CD4-positive, alpha-beta T cell treated with Interleukin-17A for 4 hours (primary cell): ENCODE results near the gene GPC6.

Experiments used
- DNase-seq: peaks from one replicate; pipeline ENCODE4 v3.0.0-alpha.2; 2020; ENCODE audit warnings: mixed read lengths

Gene GPC6

DNA sequence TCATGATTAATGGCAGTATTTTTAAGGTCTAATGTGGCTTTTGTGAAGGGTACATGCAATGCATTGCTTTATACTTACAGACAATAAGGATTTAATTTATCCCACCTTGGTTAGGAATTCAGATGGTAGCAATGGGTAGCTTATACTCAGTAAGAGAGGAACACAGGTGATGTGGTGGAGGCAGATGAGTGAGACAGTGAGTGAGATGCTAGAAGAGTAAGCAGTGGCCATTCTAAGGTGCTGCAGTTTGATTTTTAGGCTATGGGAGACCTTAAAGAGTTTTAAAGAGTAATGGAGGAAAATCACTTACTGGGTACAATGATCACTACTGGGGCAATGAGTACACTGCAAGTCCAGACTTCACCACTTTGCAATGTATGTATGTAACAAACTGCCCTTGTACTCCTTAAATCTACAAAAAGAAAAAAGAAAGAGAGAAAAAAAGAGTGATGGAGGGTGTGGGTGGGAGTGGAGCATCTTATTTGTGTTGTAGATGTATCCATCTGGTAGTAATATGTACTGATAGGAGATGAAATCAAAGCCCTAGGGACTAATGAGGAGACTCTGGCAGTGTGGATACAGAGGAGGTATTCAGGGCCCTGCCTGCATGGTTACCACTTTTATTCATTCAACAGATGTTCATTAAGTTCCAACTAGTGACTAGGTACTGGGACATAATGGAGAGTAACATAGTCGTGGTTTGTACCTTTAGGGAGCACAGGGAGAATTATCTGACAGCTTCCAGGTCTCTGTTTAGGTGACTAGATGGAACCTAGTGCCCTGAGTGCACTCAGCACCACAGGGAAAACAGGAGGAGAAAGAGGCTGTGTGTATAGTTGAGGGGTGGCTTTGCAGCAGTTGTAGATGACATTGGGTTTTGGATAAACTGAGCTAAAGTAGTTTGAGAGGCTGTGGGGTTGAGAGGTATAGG is 99.0 kb downstream of the GPC6 start:
- no peak for DNase-seq

DNA sequence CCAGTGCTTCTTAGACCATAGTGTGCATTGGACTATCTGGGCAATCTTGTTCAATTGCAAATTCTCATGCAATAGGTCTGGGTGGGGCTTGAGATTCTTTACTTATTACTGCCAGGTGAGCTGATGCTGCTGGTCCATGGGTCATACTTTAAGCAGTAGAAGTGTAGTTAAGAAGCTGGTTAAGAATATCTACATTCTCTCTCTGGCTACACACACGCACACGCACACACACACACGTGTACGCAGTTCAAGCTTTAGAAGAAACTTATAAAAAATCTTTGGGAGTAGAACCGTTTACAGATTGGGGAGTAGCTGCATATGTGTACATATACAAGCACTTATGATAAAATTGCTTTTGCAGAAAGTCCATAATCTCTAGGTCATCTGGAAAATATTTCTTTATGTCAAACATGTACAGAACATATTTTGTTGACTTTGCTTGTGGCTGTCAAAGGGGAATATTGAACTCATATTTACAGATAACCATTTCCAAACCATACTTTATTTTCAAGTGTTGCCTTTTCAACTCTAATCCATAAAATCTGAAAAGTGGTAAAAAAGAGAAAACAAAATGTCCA is 99.7 kb downstream of the GPC6 start:
- DNase-seq, result no peak

DNA sequence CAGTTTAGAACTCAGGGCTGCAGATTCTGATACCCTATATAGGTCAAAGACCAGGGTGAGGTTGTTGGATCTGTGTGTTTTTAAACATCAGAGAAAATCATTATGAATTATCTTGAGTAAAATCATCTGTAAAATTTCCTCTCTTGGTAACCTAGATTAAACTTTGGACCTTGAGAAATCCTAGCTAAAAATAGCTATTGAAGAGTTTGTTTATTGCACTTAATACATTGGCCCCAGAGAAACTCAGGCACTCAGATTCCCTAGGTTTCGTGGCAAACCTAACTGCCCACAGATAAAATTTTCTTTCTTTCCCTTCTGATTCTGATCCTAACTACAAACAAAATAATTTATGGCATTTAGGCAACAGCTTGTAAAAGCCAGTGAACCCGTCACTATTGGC is 102.3 kb downstream of the GPC6 start:
- DNase-seq, result no peak

DNA sequence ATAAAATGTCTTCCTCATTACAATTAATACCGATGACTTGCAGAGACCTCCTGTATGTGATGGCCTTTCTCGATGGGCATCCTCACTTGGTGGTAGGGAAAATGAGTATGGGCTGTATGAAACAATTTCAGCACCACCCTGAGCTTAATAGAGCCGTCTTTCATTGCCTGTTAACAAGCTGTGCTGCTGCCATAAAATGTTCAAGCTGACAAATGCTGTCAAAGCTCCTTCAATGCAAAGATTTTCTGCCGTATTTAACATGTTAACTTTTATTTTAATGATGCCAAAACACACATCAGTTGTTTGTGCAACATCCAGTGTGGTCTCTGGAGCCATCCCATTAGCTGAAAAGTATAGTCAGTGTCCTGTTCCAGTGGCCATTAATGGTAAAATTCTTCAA is 110.1 kb downstream of the GPC6 start:
- no peak for DNase-seq

DNA sequence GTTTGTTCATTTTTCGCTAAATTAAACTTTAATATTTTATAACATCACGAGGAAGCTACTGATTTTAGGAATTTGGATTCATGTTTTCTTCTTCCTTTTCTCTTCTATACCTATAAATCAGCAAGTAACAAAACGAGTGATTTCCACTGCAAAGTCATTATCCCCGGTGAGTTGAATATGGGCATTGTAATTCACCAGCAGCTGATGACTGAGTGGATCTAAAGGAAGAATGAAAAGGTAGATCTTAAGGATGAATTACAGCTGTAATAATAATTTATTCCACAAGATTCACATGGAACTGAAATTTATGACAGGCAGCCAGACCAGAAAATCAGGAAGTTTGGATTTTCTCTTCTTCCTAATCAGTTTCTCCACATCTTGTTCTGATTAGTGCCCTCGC is 111.4 kb downstream of the GPC6 start:
- DNase-seq, result no peak

DNA sequence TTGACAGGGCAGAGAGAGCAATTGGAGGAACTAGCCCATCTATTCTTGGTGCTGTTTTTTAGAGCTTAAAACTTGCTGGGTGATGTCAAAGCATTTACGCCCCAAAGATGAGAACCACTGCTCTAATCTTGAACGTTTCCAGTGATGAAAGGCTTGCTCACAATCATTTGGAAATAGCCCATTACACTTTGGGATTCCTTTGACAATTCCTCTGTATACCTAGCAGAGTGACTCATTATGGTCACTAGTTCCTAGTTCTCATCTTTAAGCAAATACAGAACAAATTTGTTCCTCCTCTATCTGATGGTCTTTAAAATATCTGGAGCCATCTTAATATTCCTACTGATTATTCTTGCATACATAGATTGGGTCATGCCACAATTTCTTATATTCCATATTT is 112.3 kb downstream of the GPC6 start:
- DNase-seq, result no peak

DNA sequence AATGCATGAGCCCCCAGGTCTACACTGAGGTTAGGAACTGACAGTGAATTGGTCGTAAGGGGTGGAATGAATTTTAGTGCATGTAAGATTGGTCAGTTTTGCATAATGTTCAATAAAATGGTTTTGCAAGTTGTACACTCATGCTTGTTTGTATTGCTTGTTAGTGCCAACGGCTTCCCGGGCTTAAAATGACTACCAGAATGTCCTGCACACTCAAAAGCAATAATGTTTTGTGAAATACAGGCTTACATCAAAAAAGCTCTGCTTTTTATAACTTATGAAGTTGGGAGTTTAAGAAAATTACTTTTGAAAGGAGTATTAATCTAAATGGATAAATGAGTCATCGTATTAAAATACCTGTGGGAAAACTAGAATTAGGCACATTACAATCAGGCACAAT is 112.9 kb downstream of the GPC6 start:
- no peak for DNase-seq

DNA sequence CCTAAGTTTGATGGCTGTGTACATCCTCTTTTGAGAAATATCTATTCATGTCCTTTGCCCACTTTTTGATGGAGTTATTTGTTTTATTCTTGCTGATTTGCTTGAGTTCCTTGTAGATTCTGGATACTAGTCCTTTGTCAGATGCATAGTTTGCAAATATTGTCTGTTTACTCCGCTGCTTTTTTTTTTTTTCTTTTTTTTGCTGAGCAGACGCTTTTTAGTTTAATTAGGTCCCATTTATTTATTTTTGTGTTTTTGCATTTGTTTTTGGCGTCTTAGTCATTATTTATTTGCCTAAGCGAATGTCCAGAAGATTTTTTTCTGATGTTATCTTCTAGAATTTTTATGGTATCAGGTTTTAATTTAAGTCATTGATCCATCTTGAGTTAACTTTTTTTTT is 114.9 kb downstream of the GPC6 start:
- DNase-seq, result no peak

DNA sequence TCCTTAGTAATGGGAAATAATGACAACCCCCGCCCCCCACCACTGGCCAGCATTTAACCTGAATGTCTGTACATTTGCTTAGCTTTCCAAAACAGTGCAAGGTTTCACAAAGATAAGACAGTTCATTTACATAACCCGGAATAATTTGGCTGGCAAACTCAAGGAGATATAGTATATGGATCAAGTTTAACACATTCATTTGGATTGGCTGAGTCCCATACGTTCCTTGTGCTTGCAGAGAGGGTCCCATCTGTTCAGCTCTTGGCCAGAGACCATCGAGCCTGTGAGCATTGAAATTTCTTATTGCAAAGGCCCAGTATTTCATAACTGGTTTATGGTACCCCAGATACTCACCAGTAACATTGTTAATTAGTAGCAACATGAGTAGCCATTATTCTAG is 116.5 kb downstream of the GPC6 start:
- no peak for DNase-seq

DNA sequence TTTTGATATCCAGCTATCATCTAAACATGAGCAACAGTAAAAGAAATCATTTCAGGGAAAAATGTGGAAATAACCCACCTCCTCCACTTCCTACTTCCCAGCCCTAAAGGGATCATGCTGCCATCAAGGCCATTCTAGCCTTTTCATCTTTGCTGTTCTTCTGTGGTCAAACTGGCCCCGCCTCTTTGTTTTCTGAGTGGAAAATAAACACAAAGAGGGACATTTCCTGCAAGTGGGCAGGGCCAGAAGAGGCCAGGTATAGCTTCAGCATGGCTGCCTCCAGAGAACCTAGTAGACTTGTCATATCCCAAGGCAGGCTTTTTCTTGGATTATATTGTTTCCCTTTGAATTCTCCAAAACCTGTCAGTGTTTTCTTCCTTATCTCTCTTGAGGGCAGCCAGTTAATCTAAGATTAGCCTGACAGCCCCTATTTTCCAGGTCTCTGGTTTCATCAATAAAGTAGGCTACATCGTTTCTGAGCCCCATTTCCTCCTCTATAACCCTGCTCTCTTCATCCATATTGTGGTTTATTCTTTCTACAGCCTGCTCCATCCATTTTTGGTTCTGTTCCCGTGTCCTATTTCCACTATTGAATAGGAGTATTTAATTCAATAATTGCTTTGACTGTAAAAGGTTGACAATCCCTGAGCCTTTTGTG is 117.6 kb downstream of the GPC6 start:
- no peak for DNase-seq

DNA sequence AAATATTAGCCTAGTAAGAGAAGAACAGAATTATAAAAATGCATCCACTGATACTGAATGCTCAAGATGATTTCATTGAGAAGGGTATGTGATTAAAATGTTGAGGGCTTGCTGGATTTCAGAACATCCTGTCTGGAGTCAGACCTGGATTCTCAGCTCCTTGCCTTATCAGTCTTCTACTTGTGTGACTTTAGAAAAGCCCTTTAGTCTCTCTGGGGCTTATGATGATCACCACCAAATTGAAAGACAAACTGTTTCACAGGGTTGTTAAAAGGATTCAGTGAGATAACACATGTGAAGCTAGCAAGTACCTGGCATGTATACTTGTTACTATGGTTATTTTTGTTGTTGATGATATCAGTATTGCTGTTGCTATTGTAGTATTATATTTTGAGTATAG is 118.4 kb downstream of the GPC6 start:
- no peak for DNase-seq

DNA sequence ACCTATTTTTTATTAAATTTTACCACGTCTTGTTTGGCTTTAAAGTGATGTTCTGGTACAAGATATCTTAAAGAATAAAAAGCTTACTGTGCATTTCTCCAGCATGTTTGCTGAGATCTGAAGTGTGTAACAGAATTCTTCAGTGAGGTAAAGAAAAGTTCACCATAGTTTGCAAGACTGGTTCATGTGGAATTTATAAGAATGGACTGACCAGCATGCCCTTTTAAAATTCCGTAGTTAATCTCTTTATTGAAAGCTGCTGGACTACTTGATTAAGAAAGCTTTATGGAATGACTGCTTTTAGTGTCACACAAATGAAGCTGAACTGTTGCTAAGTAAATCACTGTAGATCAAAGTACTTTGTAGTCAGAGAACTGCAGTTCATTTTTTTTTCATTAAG is 119.2 kb downstream of the GPC6 start:
- DNase-seq, result no peak

DNA sequence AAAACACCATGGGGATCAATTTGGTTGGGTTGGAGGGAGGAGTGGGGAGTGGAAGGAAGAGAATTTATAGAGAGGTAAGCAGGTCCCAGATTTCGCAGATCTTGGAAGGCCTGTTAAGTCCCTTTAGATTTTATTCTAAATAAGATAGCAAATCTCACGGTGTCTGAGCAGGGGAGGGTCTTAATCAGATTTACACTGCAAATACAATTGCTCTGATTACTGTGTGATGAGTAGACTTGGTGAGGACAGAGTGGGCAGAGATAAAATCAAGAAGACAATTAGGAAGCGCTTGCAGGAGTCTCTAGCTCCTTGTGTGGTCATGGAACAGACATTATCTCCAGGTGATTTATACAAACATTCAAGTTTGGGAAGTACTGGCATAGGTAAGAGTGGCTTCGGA is 126.0 kb downstream of the GPC6 start:
- no peak for DNase-seq

DNA sequence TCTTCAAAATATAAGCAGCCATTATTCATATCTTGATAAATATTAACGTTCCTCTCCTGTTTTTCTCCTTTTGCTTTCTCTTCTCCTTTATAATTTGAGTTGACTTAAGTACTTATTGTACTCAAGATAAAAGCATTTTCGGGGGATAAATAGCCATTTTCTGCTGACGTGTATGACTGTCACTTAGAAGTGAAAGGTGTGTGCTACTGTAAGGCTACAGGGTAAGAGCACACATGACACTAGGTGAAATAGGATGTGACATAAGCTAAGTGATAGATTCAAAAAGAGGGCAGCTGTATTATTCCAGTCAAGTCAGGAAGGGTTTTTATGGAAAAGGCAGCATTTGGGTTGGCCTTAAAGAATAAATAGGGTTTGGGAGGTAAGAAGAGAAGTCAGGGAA is 128.5 kb downstream of the GPC6 start:
- no peak for DNase-seq

DNA sequence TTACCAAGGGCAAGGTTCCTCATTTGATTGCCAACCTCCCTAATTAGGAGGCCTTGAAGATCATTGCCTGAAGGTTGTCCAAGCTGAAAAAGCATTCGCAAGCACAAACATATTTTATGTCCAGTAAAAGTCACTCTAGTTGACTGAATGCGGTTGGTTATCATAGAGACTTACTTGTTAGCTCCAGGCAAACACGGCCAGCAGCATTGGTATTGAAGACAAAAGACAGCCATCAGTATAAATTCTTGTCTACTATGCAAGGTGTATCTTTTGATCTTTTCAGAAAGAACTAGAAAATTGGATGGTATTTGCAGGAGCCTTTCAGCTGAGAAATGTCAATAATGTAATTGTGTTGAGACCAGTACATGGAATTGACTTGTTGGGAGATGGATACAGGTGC is 129.9 kb downstream of the GPC6 start:
- DNase-seq, result no peak

DNA sequence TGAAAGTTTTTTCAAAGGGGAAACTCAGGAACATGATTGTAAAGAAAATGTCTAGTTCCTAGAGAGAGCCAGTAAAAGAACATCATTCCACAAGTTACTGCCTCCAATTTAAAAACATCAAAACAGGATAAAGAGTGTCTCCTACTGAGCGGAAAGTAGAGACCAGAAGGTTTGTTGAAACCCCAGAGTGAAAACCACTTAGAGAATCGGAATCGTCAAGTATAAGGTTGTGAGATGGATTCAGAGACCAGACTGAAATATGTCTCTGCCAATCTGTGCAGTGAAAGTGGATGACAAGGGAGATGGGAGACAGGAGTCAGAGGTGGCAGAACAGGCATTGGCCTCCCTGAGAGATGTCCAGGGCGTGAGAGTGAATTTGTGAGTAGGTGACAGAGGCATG is 133.4 kb downstream of the GPC6 start:
- no peak for DNase-seq

DNA sequence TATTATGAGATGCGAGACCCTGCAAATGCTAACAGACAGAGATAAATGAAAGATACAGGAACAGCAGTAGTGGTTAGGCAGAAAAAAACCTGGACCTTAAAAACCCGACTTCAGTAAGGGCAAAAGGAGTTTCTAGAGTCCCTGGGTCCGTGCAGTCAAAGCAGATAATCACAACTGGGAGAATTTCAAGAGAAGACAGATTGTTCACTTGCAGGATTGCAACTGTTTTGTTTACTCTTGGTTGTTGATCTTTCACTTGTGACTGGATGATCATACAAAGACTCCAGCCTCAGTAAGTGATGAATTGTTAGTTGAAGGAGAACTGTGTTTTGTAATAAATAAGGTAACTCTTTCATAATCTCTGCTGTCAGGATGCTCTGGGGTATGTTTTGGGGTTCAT is 135.1 kb downstream of the GPC6 start:
- DNase-seq, result no peak

DNA sequence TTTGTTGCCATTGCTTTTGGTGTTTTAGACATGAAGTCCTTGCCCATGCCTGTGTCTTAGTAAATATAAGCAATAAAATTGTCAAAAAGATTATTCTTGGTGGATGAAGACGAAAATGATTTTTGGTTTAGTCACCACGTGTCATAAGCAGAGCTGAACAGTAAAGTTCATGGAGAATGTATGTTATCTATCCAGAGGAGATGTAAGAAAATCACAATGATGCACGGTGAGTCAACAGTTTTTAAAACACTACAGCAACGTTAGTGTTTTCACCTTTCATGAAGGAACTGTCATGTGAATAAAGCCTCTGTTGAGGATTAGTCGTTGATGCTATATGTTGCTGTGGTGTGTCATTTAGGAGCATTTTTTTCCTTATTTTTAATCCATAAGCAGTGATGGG is 137.6 kb downstream of the GPC6 start:
- no peak for DNase-seq

DNA sequence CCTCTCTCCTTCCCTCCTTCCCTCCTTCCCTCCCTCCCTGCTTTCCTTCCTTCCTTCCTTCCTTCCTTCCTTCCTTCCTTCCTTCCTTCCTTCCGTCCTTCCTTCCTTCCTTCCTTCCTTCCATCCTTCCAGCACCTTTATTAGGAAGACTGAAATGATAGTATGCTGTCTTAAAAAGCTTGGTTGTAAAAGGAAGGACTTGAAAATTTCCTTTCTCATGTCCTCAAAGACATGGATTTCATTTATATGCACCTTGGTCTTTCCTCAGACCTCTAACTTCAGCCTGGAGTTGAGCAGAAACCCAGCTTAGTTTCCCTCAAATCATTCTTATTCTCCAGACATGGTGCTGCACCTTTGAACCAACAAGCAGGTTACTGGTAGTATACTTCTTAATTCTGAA is 141.7 kb downstream of the GPC6 start:
- DNase-seq, result no peak

DNA sequence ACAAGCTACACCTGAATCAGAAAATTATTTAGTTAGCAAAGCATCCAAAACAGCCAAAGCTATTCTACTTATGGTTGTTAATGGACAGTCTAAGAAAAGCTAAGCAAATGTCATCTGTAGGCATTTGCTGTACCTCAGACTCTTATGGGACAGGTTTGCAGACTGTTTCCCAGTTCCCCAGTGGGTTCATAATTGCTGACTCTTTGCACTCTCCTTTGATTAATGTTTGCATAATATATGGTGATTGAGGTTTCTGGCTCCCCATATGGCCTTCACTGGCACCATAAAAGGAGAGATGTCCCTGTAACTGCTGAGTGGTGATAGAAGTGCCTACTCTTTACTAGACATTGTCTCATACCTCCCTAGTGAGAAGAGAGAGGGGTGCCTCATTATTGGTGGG is 142.1 kb downstream of the GPC6 start:
- no peak for DNase-seq

DNA sequence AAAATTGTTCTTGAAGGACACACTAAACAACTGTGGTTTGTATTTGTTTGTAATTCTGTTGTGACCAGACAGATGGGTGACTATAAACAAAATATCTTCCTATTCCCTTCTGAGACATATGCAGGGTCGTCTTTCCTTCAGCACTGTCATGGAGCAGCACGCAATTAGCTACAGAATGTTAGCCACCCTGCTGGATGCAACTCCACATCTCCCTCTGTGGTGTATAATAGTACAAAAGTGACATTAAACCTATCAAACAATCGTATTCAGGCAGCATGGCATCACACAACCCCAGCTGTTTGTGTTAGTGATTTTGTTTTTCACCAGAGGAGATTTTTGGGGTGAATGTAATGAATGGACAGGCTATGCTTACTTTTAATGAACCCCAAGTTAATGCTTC is 146.2 kb downstream of the GPC6 start:
- no peak for DNase-seq

DNA sequence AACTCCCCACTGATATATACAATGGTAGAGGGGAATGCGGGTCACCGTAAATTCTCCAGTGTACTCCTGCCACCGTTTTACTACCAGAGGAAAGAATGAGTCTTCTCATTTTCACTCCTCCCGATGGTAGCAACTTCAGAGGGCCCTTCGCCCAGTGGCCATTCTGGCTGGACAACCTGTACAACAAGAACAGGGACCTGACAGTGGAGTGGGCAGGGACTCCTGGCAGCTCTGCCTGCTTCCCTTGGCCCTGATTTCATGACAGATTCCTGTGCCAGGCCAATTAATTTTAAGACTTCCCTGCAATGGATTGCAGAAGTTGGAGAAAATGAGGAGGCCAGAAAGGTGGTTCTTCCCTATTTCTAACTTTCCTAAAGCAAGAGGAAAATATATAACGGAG is 148.9 kb downstream of the GPC6 start:
- no peak for DNase-seq

DNA sequence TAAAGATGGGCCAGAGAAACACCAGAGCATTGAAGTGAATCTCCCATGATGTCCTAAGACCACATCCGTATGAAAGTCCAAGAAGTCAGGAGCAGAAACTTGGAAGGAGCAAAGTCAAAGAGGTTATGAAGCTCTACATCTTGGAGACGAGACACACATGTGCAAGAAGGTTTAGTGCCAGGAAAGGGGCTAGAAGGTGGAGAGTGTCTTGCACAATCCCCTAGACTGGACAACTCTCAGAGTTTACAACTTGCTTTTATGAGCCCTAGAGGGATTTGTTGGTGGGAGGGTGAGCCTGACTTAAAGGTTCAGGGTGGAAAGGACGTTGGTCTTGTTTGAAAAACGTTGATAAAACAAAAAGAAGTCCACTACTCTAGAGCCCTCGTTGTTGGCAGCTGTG is 150.6 kb downstream of the GPC6 start:
- no peak for DNase-seq

DNA sequence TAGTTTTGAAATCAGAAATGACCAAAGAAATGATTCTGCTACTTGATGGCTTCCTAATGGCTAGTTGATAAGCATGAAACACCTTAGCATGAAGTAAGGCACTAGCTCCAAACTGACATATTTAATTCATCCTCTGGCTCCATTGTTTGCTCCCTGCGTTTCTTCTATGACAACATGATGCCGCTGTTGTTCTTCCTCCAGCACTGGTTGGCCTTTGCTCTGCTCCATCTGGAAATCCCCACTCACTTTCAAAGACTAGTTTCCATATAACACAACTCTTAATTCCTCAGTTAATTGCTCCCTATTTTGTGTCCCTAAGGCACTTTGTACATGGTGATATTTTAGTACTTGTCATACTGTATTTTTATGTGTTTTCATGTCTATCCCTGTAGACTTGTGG is 151.6 kb downstream of the GPC6 start:
- DNase-seq, result no peak
